Measurements from ENCODE around the gene ESYT2.

ESYT2 gene

DNA sequence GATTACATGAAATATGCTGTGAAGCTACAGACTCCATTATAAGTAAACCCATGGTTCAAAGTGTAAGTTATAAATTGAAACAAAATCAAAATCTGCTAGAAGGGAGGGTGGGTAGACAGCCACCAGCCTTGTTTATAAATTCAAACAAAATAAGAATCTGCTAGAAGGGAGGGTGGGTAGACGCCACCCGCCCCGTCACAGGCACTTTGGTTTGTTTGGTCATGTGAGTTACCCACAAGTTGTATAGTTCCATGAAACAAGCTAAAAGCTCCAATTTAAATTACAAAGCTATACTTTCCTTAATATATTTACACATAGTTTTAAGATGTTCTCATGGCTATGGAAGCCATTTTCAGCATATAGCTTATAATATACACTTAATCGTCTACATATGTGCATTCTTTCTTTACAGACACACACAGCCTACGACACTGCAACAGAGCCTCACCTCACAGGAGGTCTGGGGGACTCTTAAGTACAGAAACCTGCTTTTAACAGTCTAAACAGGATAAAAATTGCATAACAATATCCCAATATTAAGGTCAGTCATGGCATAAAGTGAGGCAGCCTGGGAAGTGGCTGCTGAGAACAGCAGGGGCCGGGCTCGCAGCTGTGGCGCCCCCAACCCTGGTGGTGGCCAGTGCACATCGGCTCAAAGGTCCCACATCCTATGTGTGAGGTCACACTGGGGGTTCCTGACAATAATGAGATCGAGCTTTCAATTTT lies 96.7 kb downstream of the ESYT2 start:
- no peak overlapping the region for H3K4me3 Mint-ChIP-seq
- H3K27me3 Mint-ChIP-seq (ENCODE audit: low read depth, poor library complexity) = no peaks in the 10 kb centered on the region
- DNase-seq = no peak
- no peak overlapping the region for H3K27ac Mint-ChIP-seq
- no peaks in the 10 kb centered on the region for H3K9me3 Mint-ChIP-seq
- peaks cover 44% of the 10 kb centered on the region for H3K36me3 Mint-ChIP-seq (ENCODE audit: low read depth)
- TF ChIP-seq, protein P1, sequence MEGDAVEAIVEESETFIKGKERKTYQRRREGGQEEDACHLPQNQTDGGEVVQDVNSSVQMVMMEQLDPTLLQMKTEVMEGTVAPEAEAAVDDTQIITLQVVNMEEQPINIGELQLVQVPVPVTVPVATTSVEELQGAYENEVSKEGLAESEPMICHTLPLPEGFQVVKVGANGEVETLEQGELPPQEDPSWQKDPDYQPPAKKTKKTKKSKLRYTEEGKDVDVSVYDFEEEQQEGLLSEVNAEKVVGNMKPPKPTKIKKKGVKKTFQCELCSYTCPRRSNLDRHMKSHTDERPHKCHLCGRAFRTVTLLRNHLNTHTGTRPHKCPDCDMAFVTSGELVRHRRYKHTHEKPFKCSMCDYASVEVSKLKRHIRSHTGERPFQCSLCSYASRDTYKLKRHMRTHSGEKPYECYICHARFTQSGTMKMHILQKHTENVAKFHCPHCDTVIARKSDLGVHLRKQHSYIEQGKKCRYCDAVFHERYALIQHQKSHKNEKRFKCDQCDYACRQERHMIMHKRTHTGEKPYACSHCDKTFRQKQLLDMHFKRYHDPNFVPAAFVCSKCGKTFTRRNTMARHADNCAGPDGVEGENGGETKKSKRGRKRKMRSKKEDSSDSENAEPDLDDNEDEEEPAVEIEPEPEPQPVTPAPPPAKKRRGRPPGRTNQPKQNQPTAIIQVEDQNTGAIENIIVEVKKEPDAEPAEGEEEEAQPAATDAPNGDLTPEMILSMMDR (IDR thresholded peaks at IDR 0.05) = no peak
- no peaks in the 10 kb centered on the region for H3K4me1 Mint-ChIP-seq

DNA sequence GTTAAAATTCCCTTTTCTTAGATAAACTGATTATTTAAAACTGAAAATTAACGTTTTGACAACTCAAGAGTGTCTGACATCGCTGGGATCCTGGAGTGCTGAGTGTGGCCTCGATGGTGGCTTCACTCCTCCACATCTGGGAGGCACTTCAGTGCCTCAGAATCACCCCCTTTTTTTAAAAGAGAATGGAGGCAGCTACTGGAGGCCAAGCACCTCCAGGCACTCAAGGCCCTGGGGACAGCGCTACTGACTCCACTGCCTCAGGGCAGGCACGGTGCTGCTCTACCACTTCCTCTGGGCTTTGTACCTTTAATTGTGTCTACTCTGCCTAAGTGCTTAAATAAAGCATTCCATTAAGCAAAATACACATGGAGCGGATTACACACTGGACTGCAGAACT lies 97.5 kb downstream of the ESYT2 start:
- no peaks in the 10 kb centered on the region for H3K9me3 Mint-ChIP-seq

DNA sequence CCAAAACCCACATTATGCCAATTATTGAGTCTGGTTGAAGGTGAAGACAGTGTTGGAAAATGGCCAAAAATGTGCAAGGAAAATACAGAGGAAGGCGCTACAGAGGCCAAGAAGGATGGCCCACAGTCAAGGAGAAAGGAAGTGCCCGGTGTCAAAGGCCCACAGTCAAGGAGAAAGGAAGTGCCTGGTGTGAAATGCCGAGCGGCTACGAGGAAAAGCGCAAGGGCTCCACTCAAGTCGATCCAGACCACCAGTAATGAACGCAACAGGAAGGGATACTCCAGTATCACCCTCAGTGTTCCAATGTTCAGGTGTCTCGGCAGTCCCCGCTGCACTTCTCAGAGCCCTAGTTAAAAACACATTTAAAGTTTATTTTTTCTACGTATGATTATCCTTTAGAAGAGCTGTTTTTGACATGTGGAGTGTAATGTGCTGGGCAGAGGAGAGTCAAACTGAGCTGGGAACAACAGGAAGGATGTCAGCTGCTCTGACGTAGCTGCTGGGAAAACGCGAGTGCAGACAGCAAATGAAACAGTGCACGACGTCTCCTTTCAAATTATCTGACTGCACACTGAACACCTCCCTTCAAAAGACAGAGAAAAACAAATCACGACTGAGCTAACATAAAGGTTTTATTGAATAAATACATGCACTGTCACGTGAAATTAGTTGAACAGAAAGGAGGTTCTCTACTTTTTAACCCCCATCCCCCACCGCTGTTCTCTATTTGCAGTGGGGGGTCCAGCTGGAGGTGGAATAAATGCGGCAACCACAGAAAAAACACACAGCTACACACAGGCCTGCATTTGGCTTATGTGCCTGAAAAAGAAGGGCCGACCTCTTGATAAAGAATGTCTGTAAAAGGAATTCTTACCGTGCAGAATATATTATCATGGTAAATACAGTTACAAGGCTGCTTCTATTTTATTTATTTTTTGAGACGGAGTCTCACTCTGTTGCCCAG lies 98.6 kb downstream of the ESYT2 start:
- Mint-ChIP-seq H3K4me3 (no peak overlapping the region), H3K27ac (peak overlapping the region; percentile 33), H3K9me3 (no peaks in the 10 kb centered on the region), H3K27me3 (ENCODE audit: low read depth, poor library complexity) (no peaks in the 10 kb centered on the region), H3K4me1 (no peaks in the 10 kb centered on the region), H3K36me3 (ENCODE audit: low read depth) (peaks cover 30% of the 10 kb centered on the region)
- TF ChIP-seq, protein P1 (IDR thresholded peaks at IDR 0.05) = no peak
- DNase-seq = no peak

More for the DNA sequence above, 97.5 kb downstream of the ESYT2 start:
- no peak for DNase-seq
- H3K36me3 Mint-ChIP-seq (ENCODE audit: low read depth) = peaks cover 36% of the 10 kb centered on the region
- no peak overlapping the region for H3K27ac Mint-ChIP-seq
- no peaks in the 10 kb centered on the region for H3K4me1 Mint-ChIP-seq
- TF ChIP-seq, protein P1 (IDR thresholded peaks at IDR 0.05) = no peak
- no peaks in the 10 kb centered on the region for H3K27me3 Mint-ChIP-seq (ENCODE audit: low read depth, poor library complexity)
- no peak overlapping the region for H3K4me3 Mint-ChIP-seq

DNA sequence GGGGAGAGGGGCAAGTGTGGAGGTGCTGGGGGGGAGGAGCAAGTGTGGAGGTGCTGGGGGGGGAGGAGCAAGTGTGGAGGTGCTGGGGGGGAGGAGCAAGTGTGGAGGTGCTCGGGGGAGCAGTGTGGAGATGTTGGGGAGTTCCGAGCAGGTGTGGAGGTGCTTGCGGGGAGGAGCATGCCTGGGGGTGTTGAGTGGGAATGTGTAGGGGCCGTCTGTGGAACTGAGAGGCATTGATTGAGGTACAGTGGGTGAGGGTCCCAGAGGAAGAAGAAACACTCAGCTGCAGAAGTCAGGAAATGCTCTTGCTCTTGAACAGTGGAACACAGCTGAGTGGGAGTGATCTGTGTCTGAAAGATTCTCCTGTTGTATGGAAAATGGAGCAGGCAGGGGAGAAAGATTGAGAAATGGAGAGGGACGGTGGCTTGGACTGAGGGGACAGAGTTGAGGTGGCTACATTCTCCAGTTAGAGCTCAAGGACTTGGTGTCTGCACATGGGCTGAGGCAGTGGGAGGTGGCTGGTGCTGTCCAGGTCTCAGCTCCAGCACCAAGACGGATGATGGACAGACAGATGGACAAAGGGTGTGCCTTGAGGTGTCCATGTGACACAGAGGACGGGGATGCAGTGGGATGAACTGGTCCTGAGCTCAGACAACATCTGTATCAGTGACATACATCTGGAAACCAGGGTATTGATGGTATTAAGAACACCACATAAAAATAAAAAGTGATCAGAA lies 99.5 kb downstream of the ESYT2 start:
- TF ChIP-seq, protein P1 (IDR thresholded peaks at IDR 0.05) = no peak
- no peak overlapping the region for H3K4me3 Mint-ChIP-seq
- no peak for DNase-seq
- peak overlapping the region; percentile 16 for H3K27ac Mint-ChIP-seq
- H3K36me3 Mint-ChIP-seq (ENCODE audit: low read depth) = peaks cover 24% of the 10 kb centered on the region
- H3K4me1 Mint-ChIP-seq = no peaks in the 10 kb centered on the region
- no peaks in the 10 kb centered on the region for H3K9me3 Mint-ChIP-seq
- H3K27me3 Mint-ChIP-seq (ENCODE audit: low read depth, poor library complexity) = peaks cover 2% of the 10 kb centered on the region

DNA sequence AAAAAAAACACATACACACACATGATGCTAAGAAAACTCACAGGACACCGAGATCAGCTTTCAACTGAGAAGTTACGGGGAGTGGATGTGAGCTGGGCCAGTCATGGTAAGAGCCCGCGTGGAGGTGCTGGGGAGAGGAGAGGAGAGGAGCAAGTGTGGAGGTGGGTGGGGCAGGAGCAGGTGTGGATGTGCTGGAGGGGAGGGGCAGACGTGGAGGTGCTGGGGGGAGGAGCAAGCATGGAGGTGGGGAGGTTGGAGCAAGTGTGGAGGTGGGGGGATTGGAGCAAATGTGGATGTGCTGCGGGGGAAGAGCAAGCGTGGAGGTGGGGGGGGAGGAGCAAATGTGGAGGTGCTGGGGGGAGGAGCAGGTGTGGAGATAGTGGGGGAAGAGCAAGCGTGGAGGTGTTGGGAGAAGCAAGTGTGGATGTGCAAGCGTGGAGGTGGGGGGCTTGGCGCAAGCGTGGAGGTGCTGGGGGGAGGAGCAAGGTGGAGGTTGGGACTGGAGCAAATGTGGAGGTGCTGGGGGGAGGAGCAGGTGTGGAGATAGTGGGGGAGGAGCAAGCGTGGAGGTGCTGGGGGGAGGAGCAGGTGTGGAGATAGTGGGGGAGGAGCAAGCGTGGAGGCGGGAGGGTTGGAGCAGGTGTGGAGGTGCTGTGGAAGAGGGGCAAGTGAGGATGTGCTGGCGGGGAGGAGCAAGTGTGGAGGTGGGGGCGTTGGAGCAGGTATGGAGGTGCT lies 100.2 kb downstream of the ESYT2 start:
- Mint-ChIP-seq H3K36me3 (ENCODE audit: low read depth) (peaks cover 19% of the 10 kb centered on the region), H3K4me1 (no peaks in the 10 kb centered on the region), H3K27ac (no peak overlapping the region), H3K4me3 (no peak overlapping the region), H3K9me3 (no peaks in the 10 kb centered on the region), H3K27me3 (ENCODE audit: low read depth, poor library complexity) (peaks cover 6% of the 10 kb centered on the region)
- no peak for DNase-seq
- TF ChIP-seq, protein P1 (IDR thresholded peaks at IDR 0.05) = no peak

All from nephron progenitor cell (in vitro differentiated cells).